HepG2 (cell line): ENCODE data around the gene MSI2. TPM values are rescaled to one million over a fixed set of nuclear protein-coding genes. Genes with fewer than 3 reads are reported as not detected.

Experiments
- ARID5B ChIP-seq: IDR thresholded peaks from 2 replicates; pipeline ENCODE4 v1.4.0; 2020; ENCODE audit warnings: mild to moderate bottlenecking, missing genetic modification reagents
- ARNTL ChIP-seq: sonication (generic); formaldehyde crosslinking; IDR thresholded peaks from 2 replicates; pipeline ENCODE4 v1.4.0; 2020; ENCODE audit warnings: mild to moderate bottlenecking, missing genetic modification reagents
- ATF7 ChIP-seq, 2 experiments: fragments of 450-650 bp in 1 of 2; sonication (generic) in 1 of 2; formaldehyde crosslinking in 1 of 2; IDR thresholded peaks; 2 replicates each; pipeline versions ENCODE4 v1.4.0 to v1.6.1; 2016 to 2020; ENCODE audit warnings: antibody characterized with exemption in 1 of 2, mild to moderate bottlenecking in 1 of 2, missing genetic modification reagents in 1 of 2
- ATF7-NPFF ChIP-seq: sonication (generic); formaldehyde crosslinking; IDR thresholded peaks from 2 replicates; pipeline ENCODE4 v1.8.1; 2023; ENCODE audit warnings: mild to moderate bottlenecking, low read depth, missing genetic modification reagents, moderate library complexity
- HDAC6 ChIP-seq: fragments of 200-600 bp; sonication (generic); IDR thresholded peaks from 2 replicates; pipeline ENCODE4 v1.7.0; 2017; ENCODE audit warnings: mild to moderate bottlenecking, antibody characterized with exemption, low read length, low read depth
- MLXIP ChIP-seq: sonication (generic); formaldehyde crosslinking; IDR thresholded peaks from 2 replicates; pipeline ENCODE4 v1.9.0; 2021; ENCODE audit warnings: missing genetic modification reagents, borderline replicate concordance
- MTERF4 ChIP-seq: sonication (generic); formaldehyde crosslinking; IDR thresholded peaks from 2 replicates; pipeline ENCODE4 v1.8.0; 2023; ENCODE audit warnings: mild to moderate bottlenecking, missing genetic modification reagents
- MTF1 ChIP-seq: sonication (generic); formaldehyde crosslinking; IDR thresholded peaks from 2 replicates; pipeline ENCODE4 v1.5.0; 2020; ENCODE audit warnings: missing genetic modification reagents
- NFKBIZ ChIP-seq: IDR thresholded peaks from 2 replicates; pipeline ENCODE4 v1.6.1; 2018; ENCODE audit warnings: missing genetic modification reagents, missing compliant biosample characterization
- RBM22 ChIP-seq: fragments of 200-400 bp; formaldehyde crosslinking; optimal IDR thresholded peaks from 2 replicates; pipeline ENCODE3; 2017; ENCODE audit warnings: mild to moderate bottlenecking, low read length, moderate library complexity
- SAP130 ChIP-seq: IDR thresholded peaks from 2 replicates; pipeline ENCODE4 v1.6.1; 2016; ENCODE audit warnings: low read depth
- SP4 ChIP-seq: sonication (generic); formaldehyde crosslinking; IDR thresholded peaks from 2 replicates; pipeline ENCODE4 v1.8.1; 2023; ENCODE audit warnings: mild to moderate bottlenecking, missing genetic modification reagents
- TAF1 ChIP-seq: sonication (generic); formaldehyde crosslinking; IDR thresholded peaks from 2 replicates; pipeline ENCODE4 v1.4.0; 2020; ENCODE audit warnings: missing genetic modification reagents
- ZBTB38 ChIP-seq: sonication (generic); formaldehyde crosslinking; IDR thresholded peaks from 2 replicates; pipeline ENCODE4 v1.5.1; 2020; ENCODE audit warnings: mild to moderate bottlenecking, missing genetic modification reagents
- ZC3H4 ChIP-seq: sonication (generic); formaldehyde crosslinking; IDR thresholded peaks from 2 replicates; pipeline ENCODE4 v1.4.0; 2020; ENCODE audit warnings: missing genetic modification reagents, borderline replicate concordance
- ZNF557 ChIP-seq: sonication (generic); formaldehyde crosslinking; IDR thresholded peaks from 2 replicates; pipeline ENCODE4 v1.4.0; 2020; ENCODE audit warnings: missing genetic modification reagents
- ZNF629 ChIP-seq: sonication (generic); formaldehyde crosslinking; conservative IDR thresholded peaks from 2 replicates; pipeline ENCODE4 v1.5.0; 2020; ENCODE audit warnings: missing genetic modification reagents
- polyA plus RNA-seq, 8 experiments: library from polyadenylated mRNA; depleted of rRNA in 3 of 8; stranded (reverse) in 7 of 8; unstranded in 1 of 8; fragments of >200 nt; fragmentation: Illumina TruSeq in 4 of 8; extraction: Trizol in 4 of 8; gene quantifications; 2 replicates each; pipeline versions ENCODE4 v1.2.1 to v1.2.3, GENCODE V29; 2011 to 2016; ENCODE audit warnings: low read depth in 4 of 8, missing spikeins in 1 of 8, mixed read lengths in 1 of 8; ENCODE audit not compliant: insufficient read depth in 1 of 8
- total RNA-seq, 5 experiments: library from RNA; depleted of rRNA; stranded (reverse); fragments of >200 nt; fragmentation: Illumina TruSeq; extraction: Trizol; gene quantifications; 2 replicates each; pipeline ENCODE4 v1.2.3, GENCODE V29; 2016; ENCODE audit warnings: low read depth in 1 of 5
- TF ChIP-seq, protein P1 (sequence below): sonication (generic); formaldehyde crosslinking; IDR thresholded peaks from 2 replicates; pipeline ENCODE4 v1.5.0; 2020; ENCODE audit warnings: missing genetic modification reagents
- TF ChIP-seq, protein P2 (sequence below): sonication (generic); formaldehyde crosslinking; IDR thresholded peaks from 2 replicates; pipeline ENCODE4 v1.9.0; 2021; ENCODE audit warnings: missing genetic modification reagents, borderline replicate concordance
- TF ChIP-seq, protein P3 (sequence below): sonication (generic); formaldehyde crosslinking; IDR thresholded peaks from 2 replicates; pipeline ENCODE4 v1.4.0; 2020; ENCODE audit warnings: mild to moderate bottlenecking, missing genetic modification reagents

MSI2 gene
- total and polyA plus RNA-seq, 2 of the 13 experiments (the other 11 are each of a cell fraction or from before 2014, with no cell fraction given), result 77.5 to 78.4 TPM

DNA sequence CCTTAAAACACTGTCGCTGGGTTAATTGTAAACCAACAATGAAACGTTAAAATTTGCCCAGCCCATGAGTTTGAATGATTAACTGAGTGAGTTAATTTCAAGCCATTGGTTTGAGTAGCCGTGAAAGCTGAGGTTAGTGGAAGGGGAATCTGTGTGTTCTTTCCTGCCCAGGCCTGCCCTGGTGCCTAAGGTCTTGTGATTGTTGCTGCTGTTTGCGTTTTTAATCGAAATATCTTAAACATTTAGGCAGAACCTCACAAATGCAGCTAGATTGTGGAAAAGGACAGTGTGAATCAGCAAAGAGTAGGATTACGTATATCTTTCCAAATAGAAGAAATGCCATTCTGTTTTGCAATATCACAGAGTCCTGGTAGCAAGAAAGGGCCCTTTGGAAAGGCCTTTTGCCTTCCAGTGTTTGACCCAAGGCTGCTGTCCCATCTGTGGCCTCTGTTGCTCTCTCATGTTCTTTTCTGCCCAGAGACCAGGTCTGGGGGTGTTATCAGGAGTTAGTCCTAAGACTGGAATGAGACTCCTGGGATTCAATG lies 113.8 kb downstream of the MSI2 start (continued):
- TF ChIP-seq, protein P1, sequence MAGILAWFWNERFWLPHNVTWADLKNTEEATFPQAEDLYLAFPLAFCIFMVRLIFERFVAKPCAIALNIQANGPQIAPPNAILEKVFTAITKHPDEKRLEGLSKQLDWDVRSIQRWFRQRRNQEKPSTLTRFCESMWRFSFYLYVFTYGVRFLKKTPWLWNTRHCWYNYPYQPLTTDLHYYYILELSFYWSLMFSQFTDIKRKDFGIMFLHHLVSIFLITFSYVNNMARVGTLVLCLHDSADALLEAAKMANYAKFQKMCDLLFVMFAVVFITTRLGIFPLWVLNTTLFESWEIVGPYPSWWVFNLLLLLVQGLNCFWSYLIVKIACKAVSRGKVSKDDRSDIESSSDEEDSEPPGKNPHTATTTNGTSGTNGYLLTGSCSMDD (CRISPR knock-in tag), result no peak
- no peak for TF ChIP-seq TAF1 (CRISPR knock-in tag)
- TF ChIP-seq MTERF4 (CRISPR knock-in tag), result 0 out of 2 replicates have a peak, but pooled peaks have one; percentile 31
- TF ChIP-seq ARID5B (CRISPR knock-in tag), result peak; percentile 94
- TF ChIP-seq MTF1 (CRISPR knock-in tag), result no peak
- peak; percentile 59; the same call in 1 of the 2 replicates for TF ChIP-seq SAP130 (CRISPR knock-in tag)
- no peak for TF ChIP-seq ARNTL (CRISPR knock-in tag)
- peak; percentile 45 for TF ChIP-seq RBM22
- TF ChIP-seq, protein P2, sequence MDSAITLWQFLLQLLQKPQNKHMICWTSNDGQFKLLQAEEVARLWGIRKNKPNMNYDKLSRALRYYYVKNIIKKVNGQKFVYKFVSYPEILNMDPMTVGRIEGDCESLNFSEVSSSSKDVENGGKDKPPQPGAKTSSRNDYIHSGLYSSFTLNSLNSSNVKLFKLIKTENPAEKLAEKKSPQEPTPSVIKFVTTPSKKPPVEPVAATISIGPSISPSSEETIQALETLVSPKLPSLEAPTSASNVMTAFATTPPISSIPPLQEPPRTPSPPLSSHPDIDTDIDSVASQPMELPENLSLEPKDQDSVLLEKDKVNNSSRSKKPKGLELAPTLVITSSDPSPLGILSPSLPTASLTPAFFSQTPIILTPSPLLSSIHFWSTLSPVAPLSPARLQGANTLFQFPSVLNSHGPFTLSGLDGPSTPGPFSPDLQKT (CRISPR knock-in tag), result no peak
- 0 out of 2 replicates have a peak, but pooled peaks have one; percentile 41 for TF ChIP-seq NFKBIZ (CRISPR knock-in tag)
- no peak for TF ChIP-seq HDAC6
- TF ChIP-seq ZNF629, result 0 out of 2 replicates have a peak, but pooled peaks have one; percentile 52
- TF ChIP-seq SP4 (CRISPR knock-in tag), result no peak
- TF ChIP-seq ZC3H4 (CRISPR knock-in tag), result no peak
- TF ChIP-seq ZBTB38 (CRISPR knock-in tag), result no peak; the same call in 1 of the 2 replicates
- no peak for TF ChIP-seq MLXIP (CRISPR knock-in tag)
- TF ChIP-seq, protein P3, sequence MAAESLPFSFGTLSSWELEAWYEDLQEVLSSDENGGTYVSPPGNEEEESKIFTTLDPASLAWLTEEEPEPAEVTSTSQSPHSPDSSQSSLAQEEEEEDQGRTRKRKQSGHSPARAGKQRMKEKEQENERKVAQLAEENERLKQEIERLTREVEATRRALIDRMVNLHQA, result no peak
- no peak for TF ChIP-seq ATF7-NPFF
- no peak for TF ChIP-seq ZNF557
- TF ChIP-seq ATF7 (IDR thresholded peaks at IDR 0.05), result 0 out of 2 replicates have a peak, but pooled peaks have one; percentile 18
- TF ChIP-seq ATF7 (CRISPR knock-in tag; IDR thresholded peaks at IDR 0.05), result no peak; the same call in 1 of the 2 replicates
